ENCODE measurements around the gene IL25. TPM values are rescaled to one million over a fixed set of nuclear protein-coding genes. Genes with fewer than 3 reads are reported as not detected.

Gene IL25
- total RNA-seq, 4 donors from 2014 or later, result not detected

DNA sequence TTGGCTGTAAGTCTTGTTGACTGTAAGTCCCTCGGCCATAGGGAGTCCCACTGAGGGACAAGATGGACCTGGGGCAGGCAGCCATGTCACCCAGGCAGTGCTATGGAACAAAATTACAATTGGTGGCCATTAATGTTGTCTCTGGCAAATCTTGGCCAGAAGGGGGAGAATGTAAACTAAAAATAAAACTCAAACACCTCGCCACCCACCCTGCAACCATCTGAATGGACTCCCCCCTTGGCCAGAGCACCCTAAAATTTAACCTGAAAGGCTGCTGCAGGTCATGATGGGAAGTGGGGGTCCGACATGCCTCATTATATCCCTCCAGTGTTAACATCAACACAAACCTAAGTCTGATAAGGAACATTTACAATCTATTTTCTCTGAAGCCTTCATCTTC lies 28.1 kb upstream of the IL25 start:
- Histone ChIP-seq H3K27ac (no peak overlapping the region), H3K36me3 (no peaks in the 10 kb centered on the region), H3K27me3 (no peaks in the 10 kb centered on the region), H3K4me1 (no peaks in the 10 kb centered on the region), H3K4me3 (no peak overlapping the region), H3K9me3 (no peaks in the 10 kb centered on the region)
- no peak for DNase-seq
- no peak for TF ChIP-seq POLR2A (IDR thresholded peaks at IDR 0.05)
- TF ChIP-seq CTCF (IDR thresholded peaks at IDR 0.05 in 4 of 5, conservative IDR thresholded peaks at IDR 0.05 in 1 of 5), result no peak
- in situ Hi-C loops (cut with MboI; ENCODE audit: low sequenced_read_pairs in 4 of 4), result loop anchor here in 1 of 4 donors (25.0 kb wide), 1 partner anchor 218 kb away; the partner anchor contains the start of genes AP1G2, THTPA and ZFHX2
- intact Hi-C loops (cut with DNase I; ENCODE audit: low total_unique reads), result no loop called here
- no peak for ATAC-seq

DNA sequence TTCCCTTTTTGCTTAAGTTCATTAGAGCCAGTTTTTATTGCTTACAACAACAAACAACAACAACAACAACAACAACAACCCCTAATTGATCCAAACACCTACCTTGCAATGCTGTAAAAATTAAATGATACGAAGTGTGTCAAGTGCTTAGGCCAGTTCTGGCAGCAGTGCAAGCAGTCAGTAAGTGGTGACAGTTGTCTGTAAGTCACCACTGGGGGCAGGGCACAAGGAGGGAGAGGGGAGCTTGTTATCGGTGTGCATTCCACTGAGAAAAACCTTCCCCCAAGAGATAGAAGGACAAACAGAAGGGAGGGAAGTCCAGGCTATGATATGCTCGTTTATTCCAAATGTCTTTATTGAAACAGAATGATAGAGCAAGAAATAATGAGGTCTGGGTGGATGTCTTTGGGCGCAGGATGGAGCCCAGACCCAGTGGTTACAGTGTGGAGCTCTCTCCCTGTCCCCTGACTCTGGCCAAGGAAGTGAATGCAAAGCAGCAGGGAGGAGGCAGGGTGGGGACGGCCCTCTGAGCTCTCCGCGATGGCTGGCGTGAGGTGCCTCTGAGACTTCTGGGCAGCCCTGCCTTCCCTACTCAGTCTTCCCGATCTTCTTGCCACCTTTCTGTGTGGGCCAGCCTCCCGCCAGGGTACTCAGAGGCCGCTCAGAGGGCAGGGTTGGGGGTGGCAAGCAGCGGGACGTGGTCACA lies 26.5 kb upstream of the IL25 start:
- in situ Hi-C loops (cut with MboI; ENCODE audit: low sequenced_read_pairs in 4 of 4) (loop anchor here in 1 of 4 donors (25.0 kb wide), 1 partner anchor 216 kb away; the partner anchor contains the start of genes AP1G2, THTPA and ZFHX2), intact Hi-C loops (cut with DNase I; ENCODE audit: low total_unique reads) (no loop called here)
- H3K27ac ChIP-seq, result no peak overlapping the region
- H3K36me3 ChIP-seq, result no peaks in the 10 kb centered on the region
- H3K4me1 ChIP-seq, result no peaks in the 10 kb centered on the region
- H3K4me3 ChIP-seq, result no peak overlapping the region
- H3K9me3 ChIP-seq, result no peaks in the 10 kb centered on the region
- ATAC-seq, result no peak
- H3K27me3 ChIP-seq, result peaks cover 0 to 4% (median under 1%) of the 10 kb centered on the region in 3 donors
- no peak for TF ChIP-seq CTCF (IDR thresholded peaks at IDR 0.05 in 4 of 5, conservative IDR thresholded peaks at IDR 0.05 in 1 of 5)
- no peak for TF ChIP-seq POLR2A (IDR thresholded peaks at IDR 0.05)
- no peak for DNase-seq

- TF ChIP-seq CTCF (IDR thresholded peaks at IDR 0.05 in 4 of 5, conservative IDR thresholded peaks at IDR 0.05 in 1 of 5) (no peak), POLR2A (IDR thresholded peaks at IDR 0.05) (no peak)
- DNase-seq, result no peak
- ATAC-seq, result no peak
- H3K36me3 ChIP-seq, result no peaks in the 10 kb centered on the region
- intact Hi-C loops (cut with DNase I; ENCODE audit: low total_unique reads), result no loop called here
- H3K27me3 ChIP-seq, result peaks cover 6 to 11% (median 8%) of the 10 kb centered on the region in 3 donors
- H3K4me1 ChIP-seq, result peaks cover 0 to 2% of the 10 kb centered on the region in 2 donors
- H3K27ac ChIP-seq, result no peak overlapping the region
- in situ Hi-C loops (cut with MboI; ENCODE audit: low sequenced_read_pairs in 4 of 4), result loop anchor here in 1 of 4 donors (25.0 kb wide), 1 partner anchor 215 kb away; the partner anchor contains the start of genes AP1G2, THTPA and ZFHX2
- no peak overlapping the region for H3K4me3 ChIP-seq
- H3K9me3 ChIP-seq, result no peaks in the 10 kb centered on the region
Observed at GRCh38 chr14:23346693-23347405, 25.8 kb upstream of the IL25 start.

- intact Hi-C loops (cut with DNase I; ENCODE audit: low total_unique reads) (no loop called here), in situ Hi-C loops (cut with MboI; ENCODE audit: low sequenced_read_pairs in 4 of 4) (loop anchor here in 1 of 4 donors (25.0 kb wide), 1 partner anchor 215 kb away; the partner anchor contains the start of genes AP1G2, THTPA and ZFHX2)
- Histone ChIP-seq H3K4me3 (no peak overlapping the region), H3K27me3 (peaks cover 13 to 18% (median 14%) of the 10 kb centered on the region in 3 donors), H3K27ac (no peak overlapping the region), H3K4me1 (peaks cover 0 to 10% of the 10 kb centered on the region in 2 donors), H3K9me3 (no peaks in the 10 kb centered on the region), H3K36me3 (no peaks in the 10 kb centered on the region)
- DNase-seq, result no peak
- ATAC-seq, result no peak
- TF ChIP-seq CTCF (IDR thresholded peaks at IDR 0.05 in 4 of 5, conservative IDR thresholded peaks at IDR 0.05 in 1 of 5) (no peak), POLR2A (IDR thresholded peaks at IDR 0.05) (no peak)
Observed at GRCh38 chr14:23347406-23348296, 25.0 kb upstream of the IL25 start.

All from gastrocnemius medialis (tissue), 4 donors.